Sciatic nerve (tissue), 2 donors: Measurements from ENCODE around the gene PARL. TPM values are rescaled to one million over a fixed set of nuclear protein-coding genes. Genes with fewer than 3 reads are reported as not detected.

ENCODE experiments used
- ATAC-seq: fragments of 200-7000 bp; cut with Tn5 transposase; one replicate; pipeline ENCODE4 v1.9.1; 2020; ENCODE audit warnings: mild to moderate bottlenecking, moderate library complexity
- DNase-seq: peaks from one replicate; pipeline ENCODE4 v3.0.0-alpha.2; 2020; ENCODE audit warnings: low spot score
- intact Hi-C: fragments of 100-400 bp; cut with DNase I; formaldehyde crosslinking; loops from one replicate; pipeline ENCODE4 v1.14.2; 2022
- total RNA-seq: library from RNA; stranded (reverse); fragmentation: NEBNext Ultra II Directional; extraction: Animal tissue kit (Norgen Biotek cat#: 25700); gene quantifications from one replicate; pipeline ENCODE4 v1.2.1, GENCODE V29; 2021
- donor health status: DM: no; HTN: no; CAD: no.
- donor health status: DM: no; HTN: no; CAD: no.

The PARL gene
- total RNA-seq, 1 donor from 2014 or later, result 57.2 TPM

DNA sequence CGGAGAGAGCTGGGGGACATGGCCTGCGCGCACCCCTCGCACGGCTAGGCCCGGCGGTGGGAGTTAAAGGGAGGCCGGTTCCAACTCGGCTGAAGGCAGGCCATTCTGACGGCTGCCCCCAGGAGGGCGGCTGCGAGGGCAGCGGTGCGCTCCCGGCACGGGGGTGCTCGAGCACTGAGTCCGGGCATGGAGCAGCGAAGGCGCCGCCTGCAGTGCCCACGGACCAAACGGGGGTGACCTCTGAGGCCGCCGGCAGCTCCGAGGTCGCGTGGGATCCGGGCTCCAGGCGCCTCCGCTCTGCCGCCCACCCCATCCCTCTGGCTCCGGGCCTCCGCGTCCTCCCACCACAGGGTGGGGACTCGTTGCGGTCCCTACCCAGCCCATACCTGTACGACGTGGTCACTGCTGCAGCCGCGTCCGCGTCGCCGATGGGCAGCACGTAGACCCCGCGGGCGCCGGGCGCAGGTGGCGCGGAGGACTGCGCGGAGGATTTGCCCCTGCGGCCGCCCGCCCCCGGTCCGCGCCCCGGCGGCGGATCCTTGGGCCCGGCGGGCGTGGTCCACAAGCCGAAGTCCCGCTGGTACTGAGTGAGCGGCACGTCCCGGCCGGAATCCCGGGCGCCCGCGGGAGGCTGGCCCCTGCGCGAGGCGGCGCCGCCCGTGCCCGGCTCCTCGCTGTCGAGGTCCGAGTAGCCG lies 59.8 kb downstream of the PARL start:
- intact Hi-C loops, result no loop called here
- ATAC-seq, result peak; percentile 37
- no peak for DNase-seq

DNA sequence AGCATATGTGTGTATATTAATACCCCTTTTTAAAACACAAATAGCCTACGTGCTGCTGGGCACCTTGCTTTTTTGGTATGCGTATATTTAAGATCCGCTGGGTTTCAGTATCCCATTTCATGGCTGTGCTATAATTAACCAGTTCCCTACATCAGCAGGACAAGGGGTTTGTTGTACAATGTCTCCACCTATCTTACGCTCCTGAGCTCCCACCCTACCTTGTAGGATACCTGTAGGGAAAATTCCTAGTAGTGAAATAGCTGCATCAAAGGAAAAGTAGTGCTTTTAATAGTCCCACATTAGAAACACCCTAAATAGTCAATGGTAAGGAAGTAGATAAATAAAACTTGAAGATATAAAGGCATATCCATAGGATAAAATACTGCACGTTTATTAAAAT lies 60.7 kb downstream of the PARL start:
- DNase-seq (no peak), ATAC-seq (no peak)
- intact Hi-C loops, result no loop called here

DNA sequence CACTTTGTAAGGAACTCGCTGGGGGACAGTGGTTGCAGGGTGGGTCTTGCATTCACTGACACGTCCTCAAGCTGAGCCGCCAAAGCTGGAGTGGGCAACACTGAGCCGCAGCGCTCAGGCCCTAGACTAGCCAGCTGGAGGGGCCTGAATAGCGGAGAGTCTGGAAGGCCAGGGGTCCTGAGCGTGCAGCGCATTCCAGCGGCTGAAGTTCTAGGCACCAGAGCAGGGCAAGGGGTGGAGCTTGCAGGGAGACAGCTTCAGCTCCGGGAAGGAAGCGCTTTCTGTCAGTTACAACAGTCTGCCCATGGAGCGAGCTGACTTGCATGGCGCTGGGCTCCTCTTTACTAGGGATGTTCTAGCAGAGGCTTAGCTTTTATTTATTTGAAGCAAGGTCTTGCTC lies 62.0 kb downstream of the PARL start:
- ATAC-seq, result no peak
- DNase-seq, result no peak
- intact Hi-C loops, result no loop called here

DNA sequence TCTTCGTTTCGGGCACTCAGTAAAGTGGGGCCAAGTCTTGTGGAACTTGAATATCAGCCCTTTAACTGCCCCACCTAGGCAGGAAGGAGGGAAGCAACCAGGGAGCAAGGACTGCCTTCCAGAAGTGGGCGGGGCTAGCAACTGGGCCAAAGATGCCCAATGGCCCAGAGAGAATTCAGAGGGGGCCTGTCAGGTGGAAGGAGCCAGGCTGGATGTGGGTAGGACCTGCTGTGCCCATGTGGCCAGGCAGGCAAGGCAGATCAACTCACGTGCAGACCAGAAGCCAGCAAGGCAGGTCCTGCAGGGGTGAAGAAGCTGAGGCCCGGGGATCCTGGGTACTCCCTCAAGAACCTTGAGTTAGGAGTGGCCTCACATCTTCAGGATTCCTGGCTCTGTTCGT lies 64.8 kb downstream of the PARL start:
- intact Hi-C loops, result no loop called here
- ATAC-seq, result no peak
- no peak for DNase-seq

DNA sequence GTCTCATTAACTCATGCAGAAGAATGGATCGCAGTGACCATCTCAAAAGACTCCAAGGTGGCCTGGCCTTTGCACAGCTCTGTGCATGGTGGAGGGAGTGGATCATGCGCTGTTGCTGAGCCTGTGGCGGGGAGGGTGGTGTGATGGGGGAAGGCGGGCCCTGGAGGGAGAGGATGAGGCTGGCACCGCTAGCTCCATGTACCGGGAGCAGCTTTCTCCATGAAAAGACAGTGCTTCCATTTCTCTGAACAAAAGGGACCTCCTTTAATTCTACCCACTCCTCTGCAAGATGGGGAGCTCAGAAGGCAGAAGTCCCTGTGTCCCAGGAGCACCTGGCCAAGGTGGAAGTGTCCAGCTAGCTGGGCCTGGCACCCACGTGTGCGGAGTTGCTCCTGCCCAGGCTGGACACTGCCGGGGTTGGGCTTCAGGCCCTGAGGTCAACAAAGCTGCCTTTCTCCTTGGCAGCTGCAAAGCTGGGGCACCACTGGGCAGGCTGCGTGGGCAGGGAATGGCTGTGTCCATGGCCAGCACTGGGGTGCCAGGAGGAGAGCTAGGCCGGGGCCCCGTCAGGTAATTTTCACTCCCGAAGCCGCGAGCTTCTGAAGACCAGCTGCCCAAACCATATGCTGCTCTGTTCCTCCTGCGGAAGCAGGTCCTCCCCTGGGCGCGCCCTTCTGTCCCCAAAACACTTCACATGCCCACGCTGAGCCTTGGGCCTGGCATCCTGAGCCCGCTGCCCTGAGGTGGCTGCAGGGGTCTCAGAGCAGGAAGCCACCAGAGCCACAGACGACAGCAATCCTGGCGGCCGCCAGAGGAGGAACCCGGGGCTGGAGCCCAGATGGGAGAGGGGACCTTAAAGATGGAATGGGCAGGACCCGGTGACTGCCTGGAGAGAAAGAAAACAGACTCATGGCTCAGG lies 65.7 kb downstream of the PARL start:
- DNase-seq (no peak), ATAC-seq (peak; percentile 30)
- intact Hi-C loops, result no loop called here

DNA sequence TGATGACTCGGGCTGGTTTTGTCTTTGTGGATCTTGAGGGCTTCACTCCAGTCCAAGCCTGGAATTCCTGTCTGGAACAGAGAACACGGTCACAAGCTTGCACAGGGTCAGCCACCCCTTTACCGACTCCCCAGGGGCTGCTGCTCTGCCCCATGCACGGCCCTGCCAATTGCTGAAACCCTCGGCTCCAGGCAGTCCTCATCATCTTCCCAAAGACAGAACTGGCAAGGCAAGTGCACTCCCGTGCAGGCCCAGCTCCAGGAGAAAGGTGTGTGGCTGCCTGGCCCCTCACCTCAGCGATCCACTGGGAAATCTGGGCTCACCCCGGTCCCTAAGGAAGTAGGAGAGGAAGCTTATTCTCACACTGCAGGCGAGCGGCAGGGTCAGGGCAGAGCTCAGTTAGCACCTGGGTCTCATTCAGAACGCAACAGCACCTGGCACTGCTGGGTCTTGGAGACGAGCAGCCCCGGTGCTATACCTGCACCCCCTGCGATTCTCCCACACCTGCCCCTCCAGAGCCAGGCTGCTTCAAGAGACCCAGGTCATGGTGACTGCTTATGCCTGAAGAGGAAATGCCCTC lies 66.5 kb downstream of the PARL start:
- intact Hi-C loops, result no loop called here
- ATAC-seq (no peak), DNase-seq (no peak)

DNA sequence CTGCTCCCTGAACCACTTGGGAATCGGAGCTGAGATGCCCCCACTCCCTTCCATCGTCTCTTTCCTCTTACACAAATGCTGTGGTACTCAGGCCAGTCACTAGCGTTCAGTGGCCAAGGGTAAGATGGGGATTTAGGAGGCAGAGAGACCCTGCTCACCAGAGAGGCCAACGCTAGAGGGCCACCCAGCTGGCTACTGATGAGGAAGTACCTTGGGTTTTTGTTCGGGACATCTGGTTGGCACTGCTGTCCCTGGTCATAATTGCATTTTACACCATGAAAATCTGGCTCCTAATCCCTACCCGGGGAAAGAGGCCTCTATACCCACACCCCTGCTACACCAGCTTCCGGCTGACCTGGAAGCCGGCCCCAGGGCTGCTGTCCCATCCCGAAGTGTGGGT lies 67.0 kb downstream of the PARL start:
- intact Hi-C loops, result no loop called here
- ATAC-seq (no peak), DNase-seq (no peak)

DNA sequence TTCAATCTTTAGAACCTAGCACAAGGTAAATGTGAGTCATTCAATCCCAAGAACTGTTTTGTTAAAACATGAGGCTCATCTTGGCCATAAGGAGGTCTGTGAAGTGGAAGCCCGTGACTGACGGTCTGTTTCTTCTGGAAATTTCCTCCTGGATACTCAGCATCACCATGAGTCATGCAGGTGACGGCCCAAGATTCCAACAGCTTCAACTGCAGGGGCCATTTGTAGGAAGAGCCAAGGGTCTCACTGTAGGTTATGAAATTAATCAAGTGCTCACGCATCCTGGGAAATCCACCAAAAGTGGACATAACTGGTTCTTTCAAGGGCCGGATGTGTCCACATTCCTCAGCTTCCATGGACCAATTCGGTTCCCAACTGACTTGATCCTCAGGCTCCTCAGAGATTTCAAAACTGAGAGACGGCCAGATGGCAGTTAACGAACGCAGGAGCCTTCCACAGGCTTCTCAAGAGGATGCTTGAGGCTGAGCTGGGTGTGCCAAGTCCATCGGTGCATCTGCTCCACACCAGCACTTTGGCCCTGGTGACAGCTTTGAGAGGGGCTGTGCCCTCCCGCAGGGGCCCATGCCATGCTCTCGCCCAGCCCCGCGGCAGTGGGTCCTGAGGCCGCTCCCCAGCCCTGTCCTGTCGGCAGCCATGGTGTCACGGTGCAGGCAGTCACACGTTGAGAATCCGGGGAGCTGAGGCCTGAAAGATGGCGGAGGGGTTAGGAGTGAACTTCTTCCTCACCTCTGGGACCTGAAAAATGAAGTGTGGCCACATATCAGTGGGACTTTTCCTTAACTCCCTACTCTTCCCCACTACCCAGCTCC lies 67.8 kb downstream of the PARL start:
- no peak for ATAC-seq
- intact Hi-C loops, result no loop called here
- no peak for DNase-seq

DNA sequence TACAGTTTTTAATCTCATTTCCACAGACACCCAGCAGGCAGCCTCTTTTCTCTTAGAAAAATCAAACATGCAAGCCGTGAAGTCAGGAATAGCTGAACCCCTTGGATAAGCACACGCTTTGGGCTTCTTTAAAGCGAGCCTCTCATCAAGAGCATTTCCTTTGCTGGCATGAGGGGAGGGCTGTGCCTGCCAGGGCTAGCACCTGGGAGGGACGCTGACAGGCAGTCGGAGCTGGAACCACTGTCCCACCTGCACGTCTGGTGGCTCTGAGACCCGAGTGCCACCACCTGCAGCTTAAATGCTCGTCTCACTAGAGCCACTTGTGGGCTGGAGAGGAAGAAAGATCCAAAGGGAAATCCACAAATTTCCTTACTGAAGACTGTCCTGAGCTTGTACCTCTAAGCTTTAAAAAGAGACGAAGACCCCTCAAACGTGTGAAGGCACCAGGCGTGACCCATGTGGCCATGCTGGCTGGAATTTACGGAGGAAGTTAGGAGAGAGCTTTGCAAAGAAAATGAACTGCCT lies 68.7 kb downstream of the PARL start:
- DNase-seq (no peak), ATAC-seq (no peak)

DNA sequence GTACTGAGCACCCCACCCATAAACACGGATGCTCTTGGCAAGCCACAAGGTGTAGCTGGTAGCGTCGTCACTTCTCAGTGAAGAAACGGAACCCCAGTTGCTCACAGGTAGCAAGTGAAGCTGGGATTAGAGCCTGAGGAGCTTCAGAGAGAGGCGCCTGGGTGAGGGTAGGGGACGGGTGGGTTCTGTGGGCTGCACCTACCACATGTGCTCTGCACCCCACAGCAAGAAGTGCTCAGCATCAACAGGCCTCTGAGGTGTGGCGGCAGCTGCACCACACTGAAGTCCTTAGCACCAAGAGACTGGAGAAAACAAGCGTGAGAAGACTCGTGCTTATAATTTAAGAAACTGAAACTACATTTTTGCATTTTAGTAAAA lies 69.1 kb downstream of the PARL start:
- no peak for DNase-seq
- no peak for ATAC-seq
- intact Hi-C loops, result no loop called here

More for the DNA sequence above, 68.7 kb downstream of the PARL start:
- intact Hi-C loops, result no loop called here

DNA sequence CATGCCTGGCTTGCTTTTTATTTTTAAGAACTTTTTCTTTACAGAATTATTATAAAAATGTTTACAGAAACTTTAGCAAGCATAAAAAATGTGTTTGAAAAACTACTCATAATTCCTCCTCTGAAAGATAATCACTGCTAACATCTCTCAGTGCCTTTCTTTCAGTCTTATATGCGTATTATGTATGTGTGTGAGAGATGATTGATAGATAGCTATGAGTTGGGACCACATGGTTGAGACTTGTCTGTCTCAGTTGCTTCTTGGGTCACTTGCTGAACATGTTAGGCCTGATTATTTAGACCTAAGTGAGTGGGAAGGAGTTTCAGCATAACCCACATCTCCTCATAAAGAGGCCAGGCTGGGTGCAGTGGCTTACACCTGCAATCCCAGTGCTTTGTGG lies 70.4 kb downstream of the PARL start:
- DNase-seq, result no peak
- intact Hi-C loops, result no loop called here
- ATAC-seq, result no peak

DNA sequence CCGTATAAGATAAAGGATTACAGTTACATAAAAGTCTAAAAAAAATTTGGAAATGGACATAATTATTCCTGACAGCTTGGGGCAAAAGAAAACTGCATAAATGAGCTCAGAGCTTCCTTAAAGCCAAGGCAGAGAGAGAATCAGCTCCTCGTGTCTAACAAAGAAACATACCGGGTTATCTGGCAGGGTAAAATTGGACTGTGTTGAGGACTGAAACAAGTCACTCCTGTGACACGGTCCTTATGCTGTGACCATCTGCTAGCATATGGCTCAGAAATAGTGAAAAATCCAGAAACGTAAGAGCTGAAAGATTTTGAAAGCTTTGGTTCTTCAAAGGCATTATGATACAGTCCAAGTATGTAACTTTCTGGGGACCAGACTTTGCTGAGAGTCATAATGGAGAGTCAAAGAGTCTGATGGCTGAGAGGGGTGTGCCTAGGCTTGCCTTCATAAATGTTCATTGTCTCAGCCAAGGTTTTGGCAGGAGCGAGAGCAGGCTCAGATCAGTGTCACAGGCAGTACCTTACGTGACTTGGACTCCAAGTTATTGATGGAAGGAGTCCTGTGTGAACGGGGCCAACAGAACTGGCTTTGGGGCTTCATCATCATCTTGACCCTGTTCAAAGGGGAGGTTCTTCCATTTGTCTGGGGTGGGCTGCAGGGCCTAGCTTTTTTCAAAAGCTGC lies 71.8 kb downstream of the PARL start:
- intact Hi-C loops, result no loop called here
- ATAC-seq (no peak), DNase-seq (no peak)

DNA sequence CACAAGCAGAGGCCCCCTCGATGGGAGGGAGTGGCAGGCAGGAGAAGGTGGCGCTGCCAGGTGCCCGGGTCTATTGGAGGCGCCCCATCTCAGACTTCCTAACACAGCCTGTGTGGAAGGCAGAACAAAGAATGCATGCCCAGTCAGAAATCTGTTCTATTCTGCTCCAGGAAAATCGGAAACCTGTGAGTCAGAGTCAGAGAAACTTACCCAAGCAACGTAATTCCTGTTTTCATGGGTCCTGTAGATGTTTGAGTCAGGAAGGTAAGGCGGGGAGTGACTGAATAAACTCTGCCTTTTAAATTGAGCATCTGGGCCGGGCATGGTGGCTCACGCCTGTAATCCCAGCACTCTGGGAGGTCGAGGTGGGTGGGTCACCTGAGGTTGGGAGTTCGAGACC lies 73.0 kb downstream of the PARL start:
- intact Hi-C loops, result no loop called here
- DNase-seq, result no peak
- ATAC-seq, result no peak

DNA sequence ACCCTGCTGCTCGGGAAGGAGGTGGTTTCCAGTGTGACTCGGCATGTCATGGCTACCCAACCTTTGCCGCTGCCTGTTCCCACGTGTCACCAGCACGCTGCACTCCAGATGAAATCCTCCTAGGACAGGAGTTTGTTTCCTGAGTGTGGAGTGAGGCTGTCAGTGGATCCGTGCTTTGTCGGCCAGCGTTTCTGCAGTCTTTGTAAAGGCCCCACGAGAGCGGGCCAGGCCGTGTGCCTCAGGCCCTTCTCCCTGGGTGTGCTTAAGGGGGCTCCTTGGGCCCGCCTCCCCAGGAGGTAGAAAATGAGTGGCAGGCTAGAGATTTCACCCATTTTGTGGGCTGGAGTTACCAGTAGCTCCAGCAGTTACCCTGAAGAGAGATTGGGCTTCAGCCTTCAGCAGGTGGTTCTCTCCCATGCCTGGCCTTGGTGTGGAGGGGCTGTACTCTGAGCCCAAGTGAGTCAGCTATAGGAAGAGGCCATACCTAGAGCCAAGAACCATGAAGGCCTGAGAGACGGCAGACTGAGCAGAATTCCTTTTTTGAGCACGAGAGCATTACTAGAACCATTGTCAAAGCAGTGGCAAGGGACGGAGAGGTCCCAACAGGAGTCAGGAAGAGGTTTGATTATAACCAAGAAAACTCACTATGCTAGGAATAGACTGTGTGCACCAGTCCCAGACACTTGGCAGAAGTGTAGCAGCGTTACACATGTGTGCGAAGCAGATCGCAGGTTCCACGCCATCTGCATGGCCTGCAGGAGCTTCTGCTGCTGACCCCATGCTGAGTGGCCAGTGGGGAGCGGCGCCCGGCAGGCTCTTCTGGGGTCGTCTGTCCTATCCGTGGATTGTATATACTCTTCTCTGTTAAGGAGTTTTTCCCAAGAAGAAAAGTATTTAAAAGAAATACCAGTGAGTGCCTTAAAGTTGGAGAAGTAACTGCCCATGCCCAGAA lies 73.8 kb downstream of the PARL start:
- ATAC-seq, result no peak
- DNase-seq, result no peak
- intact Hi-C loops, result no loop called here

DNA sequence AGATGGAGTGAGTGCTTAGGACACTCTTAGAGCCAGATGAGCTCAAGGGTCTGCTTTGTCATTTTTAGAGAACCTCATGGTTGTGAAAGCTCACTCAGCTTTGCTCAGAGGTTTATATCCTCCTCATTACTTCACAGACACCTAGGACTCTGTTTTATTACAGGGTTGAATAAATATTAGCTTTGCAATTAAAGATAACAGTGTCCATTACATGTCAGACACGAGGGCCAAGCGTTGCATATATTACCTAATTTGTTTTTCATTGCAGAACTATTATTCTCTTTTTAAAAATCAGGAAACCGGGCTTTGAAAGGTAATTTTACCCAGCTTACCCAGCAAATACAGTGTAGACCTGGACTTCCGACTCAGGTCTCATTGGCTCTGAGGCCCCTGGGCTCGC lies 75.4 kb downstream of the PARL start:
- no peak for ATAC-seq
- DNase-seq, result no peak

DNA sequence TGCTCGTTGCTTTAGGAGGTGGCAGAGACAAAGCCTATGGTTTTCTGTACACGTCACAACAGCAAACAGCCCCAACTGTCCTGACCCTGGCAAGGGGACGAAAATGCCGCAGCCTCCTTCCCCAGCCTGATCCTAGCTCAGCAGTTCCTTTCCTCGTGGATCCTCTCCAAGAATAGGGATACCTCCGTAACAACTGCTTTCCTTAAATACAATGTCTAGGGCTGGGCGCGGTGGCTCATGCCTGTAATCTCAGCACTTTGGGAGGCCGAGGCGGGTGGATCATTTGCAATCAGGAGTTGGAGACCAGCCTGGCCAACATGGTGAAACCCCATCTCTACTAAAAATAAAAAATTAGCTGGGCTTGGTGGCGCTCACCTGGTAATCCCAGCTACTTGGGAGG lies 76.3 kb downstream of the PARL start:
- intact Hi-C loops, result no loop called here
- ATAC-seq, result no peak
- no peak for DNase-seq

More for the DNA sequence above, 75.4 kb downstream of the PARL start:
- intact Hi-C loops, result no loop called here

DNA sequence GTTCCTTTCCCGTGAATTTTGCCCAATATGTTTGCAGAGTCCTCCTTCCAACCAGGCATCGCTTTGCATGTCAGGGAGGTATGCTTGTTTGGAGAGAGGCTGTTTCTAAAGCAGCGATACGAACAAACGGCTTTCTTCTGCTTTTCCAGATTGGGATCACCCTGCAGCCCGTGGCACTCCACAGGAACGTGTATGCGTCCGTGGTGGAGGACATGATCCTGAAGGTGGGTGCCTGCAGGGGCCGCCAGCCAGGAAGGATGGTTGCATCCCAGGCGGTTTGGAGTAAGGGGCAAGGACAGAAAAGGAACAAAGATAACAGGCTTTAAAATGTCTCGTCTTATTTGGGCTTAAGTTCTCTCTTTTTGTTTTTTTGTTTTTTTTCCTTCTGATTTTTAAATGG lies 76.8 kb downstream of the PARL start:
- no peak for ATAC-seq
- no peak for DNase-seq

More for the DNA sequence above, 76.8 kb downstream of the PARL start:
- intact Hi-C loops, result no loop called here
